K562 (cell line): ENCODE data around the gene GFI1B.

Source experiments
- BACH1 ChIP-seq: fragments of 200-800 bp; sonication (Bioruptor generic); IDR thresholded peaks from 2 replicates; pipeline ENCODE4 v1.6.1; 2016; ENCODE audit warnings: missing genetic modification characterization, missing compliant biosample characterization
- EGR1 ChIP-seq: fragments of 450-650 bp; conservative IDR thresholded peaks from 2 replicates; pipeline ENCODE4 v1.6.1; 2017; ENCODE audit warnings: mild to moderate bottlenecking
- FOXJ2 ChIP-seq: fragments of 200-800 bp; sonication (Bioruptor generic); IDR thresholded peaks from 2 replicates; pipeline ENCODE4 v1.6.1; 2016; ENCODE audit warnings: missing genetic modification characterization, missing compliant biosample characterization
- NCOA1 ChIP-seq: fragments of 450-650 bp; IDR thresholded peaks from 2 replicates; pipeline ENCODE4 v1.6.1; 2016; ENCODE audit warnings: low read depth
- RBBP5 ChIP-seq: fragments of 200-600 bp; sonication (generic); IDR thresholded peaks from 2 replicates; pipeline ENCODE4 v1.6.1; 2012; ENCODE audit warnings: borderline replicate concordance, mild to moderate bottlenecking, low read length, control low read depth, inconsistent platforms; ENCODE audit not compliant: insufficient read depth, poor library complexity, severe bottlenecking
- RBFOX2 ChIP-seq: fragments of 200-400 bp; formaldehyde crosslinking; IDR thresholded peaks from 2 replicates; pipeline ENCODE4 v1.6.1; 2017; ENCODE audit warnings: low read depth, mild to moderate bottlenecking, low read length, moderate library complexity
- SAP30 ChIP-seq: fragments of 200-600 bp; sonication (generic); IDR thresholded peaks from 2 replicates; pipeline ENCODE4 v1.6.1; 2012; ENCODE audit warnings: borderline replicate concordance, low read depth, mild to moderate bottlenecking, moderate library complexity, low read length, control low read depth, inconsistent platforms; ENCODE audit not compliant: insufficient read depth, poor library complexity, severe bottlenecking
- SREBF1 ChIP-seq: fragments of 150-350 bp; IDR thresholded peaks from 2 replicates; pipeline ENCODE4 v1.6.1; 2014; ENCODE audit warnings: antibody characterized with exemption, low read depth, low read length, borderline replicate concordance
- TF ChIP-seq, protein P1 (sequence below), 2 experiments: IDR thresholded peaks; 2 replicates each; pipeline ENCODE4 v1.6.1; 2012; ENCODE audit warnings: improper control_type of control experiment in 2 of 2, low read depth in 2 of 2, low read length in 2 of 2, borderline replicate concordance in 1 of 2
- TF ChIP-seq, protein P2 (sequence below): sonication (generic); formaldehyde crosslinking; IDR thresholded peaks from 2 replicates; pipeline ENCODE4 v1.8.0; 2022; ENCODE audit warnings: mild to moderate bottlenecking, missing genetic modification reagents
- TF ChIP-seq, protein P3 (sequence below), 3 experiments: IDR thresholded peaks in 2 of 3; conservative IDR thresholded peaks in 1 of 3; 2 replicates each; pipeline ENCODE4 v1.5.1; 2011 to 2012; ENCODE audit warnings: low read length in 3 of 3, mild to moderate bottlenecking in 3 of 3, control low read depth in 2 of 3, improper control_type of control experiment in 1 of 3, inconsistent platforms in 1 of 3, low read depth in 1 of 3, mixed read lengths in 1 of 3, moderate library complexity in 1 of 3; ENCODE audit not compliant: insufficient read depth in 2 of 3

DNA sequence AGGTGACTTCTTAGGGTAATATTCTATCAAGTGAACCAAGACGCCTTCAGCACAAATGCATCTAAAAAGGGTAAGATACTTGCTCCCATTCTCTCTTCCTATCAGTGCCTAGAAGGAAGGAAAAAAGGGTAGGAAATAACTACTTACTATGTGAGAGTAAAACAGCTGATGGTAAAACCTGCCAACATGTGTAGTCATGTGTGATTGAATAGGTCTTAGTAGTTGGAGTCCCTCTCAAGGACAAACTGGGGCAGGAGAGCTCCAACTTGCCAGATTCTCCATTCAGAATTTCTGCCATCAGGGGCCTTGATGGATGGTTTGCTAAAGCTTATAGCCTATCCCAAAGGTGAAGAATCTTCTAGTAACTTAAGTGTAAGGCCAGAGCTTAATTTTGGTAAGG lies 39.3 kb upstream of the GFI1B start:
- TF ChIP-seq RBBP5 (no peak), SREBF1 (no peak), FOXJ2 (tag) (no peak), BACH1 (tag) (no peak), NCOA1 (no peak), SAP30 (no peak), EGR1 (no peak), RBFOX2 (no peak)
- TF ChIP-seq, protein P1, sequence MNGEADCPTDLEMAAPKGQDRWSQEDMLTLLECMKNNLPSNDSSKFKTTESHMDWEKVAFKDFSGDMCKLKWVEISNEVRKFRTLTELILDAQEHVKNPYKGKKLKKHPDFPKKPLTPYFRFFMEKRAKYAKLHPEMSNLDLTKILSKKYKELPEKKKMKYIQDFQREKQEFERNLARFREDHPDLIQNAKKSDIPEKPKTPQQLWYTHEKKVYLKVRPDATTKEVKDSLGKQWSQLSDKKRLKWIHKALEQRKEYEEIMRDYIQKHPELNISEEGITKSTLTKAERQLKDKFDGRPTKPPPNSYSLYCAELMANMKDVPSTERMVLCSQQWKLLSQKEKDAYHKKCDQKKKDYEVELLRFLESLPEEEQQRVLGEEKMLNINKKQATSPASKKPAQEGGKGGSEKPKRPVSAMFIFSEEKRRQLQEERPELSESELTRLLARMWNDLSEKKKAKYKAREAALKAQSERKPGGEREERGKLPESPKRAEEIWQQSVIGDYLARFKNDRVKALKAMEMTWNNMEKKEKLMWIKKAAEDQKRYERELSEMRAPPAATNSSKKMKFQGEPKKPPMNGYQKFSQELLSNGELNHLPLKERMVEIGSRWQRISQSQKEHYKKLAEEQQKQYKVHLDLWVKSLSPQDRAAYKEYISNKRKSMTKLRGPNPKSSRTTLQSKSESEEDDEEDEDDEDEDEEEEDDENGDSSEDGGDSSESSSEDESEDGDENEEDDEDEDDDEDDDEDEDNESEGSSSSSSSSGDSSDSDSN (IDR thresholded peaks at IDR 0.05; ENCODE audit: borderline replicate concordance in 1 of 2, low read depth in 2 of 2, low read length in 2 of 2): no peak
- TF ChIP-seq, protein P2, sequence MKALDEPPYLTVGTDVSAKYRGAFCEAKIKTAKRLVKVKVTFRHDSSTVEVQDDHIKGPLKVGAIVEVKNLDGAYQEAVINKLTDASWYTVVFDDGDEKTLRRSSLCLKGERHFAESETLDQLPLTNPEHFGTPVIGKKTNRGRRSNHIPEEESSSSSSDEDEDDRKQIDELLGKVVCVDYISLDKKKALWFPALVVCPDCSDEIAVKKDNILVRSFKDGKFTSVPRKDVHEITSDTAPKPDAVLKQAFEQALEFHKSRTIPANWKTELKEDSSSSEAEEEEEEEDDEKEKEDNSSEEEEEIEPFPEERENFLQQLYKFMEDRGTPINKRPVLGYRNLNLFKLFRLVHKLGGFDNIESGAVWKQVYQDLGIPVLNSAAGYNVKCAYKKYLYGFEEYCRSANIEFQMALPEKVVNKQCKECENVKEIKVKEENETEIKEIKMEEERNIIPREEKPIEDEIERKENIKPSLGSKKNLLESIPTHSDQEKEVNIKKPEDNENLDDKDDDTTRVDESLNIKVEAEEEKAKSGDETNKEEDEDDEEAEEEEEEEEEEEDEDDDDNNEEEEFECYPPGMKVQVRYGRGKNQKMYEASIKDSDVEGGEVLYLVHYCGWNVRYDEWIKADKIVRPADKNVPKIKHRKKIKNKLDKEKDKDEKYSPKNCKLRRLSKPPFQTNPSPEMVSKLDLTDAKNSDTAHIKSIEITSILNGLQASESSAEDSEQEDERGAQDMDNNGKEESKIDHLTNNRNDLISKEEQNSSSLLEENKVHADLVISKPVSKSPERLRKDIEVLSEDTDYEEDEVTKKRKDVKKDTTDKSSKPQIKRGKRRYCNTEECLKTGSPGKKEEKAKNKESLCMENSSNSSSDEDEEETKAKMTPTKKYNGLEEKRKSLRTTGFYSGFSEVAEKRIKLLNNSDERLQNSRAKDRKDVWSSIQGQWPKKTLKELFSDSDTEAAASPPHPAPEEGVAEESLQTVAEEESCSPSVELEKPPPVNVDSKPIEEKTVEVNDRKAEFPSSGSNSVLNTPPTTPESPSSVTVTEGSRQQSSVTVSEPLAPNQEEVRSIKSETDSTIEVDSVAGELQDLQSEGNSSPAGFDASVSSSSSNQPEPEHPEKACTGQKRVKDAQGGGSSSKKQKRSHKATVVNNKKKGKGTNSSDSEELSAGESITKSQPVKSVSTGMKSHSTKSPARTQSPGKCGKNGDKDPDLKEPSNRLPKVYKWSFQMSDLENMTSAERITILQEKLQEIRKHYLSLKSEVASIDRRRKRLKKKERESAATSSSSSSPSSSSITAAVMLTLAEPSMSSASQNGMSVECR: no peak
- TF ChIP-seq, protein P3, sequence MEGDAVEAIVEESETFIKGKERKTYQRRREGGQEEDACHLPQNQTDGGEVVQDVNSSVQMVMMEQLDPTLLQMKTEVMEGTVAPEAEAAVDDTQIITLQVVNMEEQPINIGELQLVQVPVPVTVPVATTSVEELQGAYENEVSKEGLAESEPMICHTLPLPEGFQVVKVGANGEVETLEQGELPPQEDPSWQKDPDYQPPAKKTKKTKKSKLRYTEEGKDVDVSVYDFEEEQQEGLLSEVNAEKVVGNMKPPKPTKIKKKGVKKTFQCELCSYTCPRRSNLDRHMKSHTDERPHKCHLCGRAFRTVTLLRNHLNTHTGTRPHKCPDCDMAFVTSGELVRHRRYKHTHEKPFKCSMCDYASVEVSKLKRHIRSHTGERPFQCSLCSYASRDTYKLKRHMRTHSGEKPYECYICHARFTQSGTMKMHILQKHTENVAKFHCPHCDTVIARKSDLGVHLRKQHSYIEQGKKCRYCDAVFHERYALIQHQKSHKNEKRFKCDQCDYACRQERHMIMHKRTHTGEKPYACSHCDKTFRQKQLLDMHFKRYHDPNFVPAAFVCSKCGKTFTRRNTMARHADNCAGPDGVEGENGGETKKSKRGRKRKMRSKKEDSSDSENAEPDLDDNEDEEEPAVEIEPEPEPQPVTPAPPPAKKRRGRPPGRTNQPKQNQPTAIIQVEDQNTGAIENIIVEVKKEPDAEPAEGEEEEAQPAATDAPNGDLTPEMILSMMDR (IDR thresholded peaks at IDR 0.05 in 2 of 3, conservative IDR thresholded peaks at IDR 0.05 in 1 of 3; ENCODE audit: insufficient read depth in 2 of 3, low read depth in 1 of 3, low read length in 3 of 3): no peak
